Ascending aorta (tissue), 2 donors: ENCODE data around the gene CAMK1D. TPM values are rescaled to one million over a fixed set of nuclear protein-coding genes. Genes with fewer than 3 reads are reported as not detected.
A peak's percentile ranks its signal among the peaks of the same experiment; 100 is the strongest.

Source experiments
- DNase-seq, 2 donors: peaks; one replicate each; pipeline ENCODE4 v3.0.0-alpha.2; 2019; ENCODE audit warnings: low spot score in 2 of 2
- H3K27ac ChIP-seq, 2 donors: fragments of 200-600 bp; sonication (generic); one replicate each; pipeline ENCODE4 v1.5.1; 2016 to 2017; ENCODE audit warnings: mild to moderate bottlenecking in 1 of 2
- H3K27me3 ChIP-seq: fragments of 200-600 bp; sonication (generic); one replicate; pipeline ENCODE4 v1.5.1; 2017
- H3K36me3 ChIP-seq, 2 donors: fragments of 200-600 bp; sonication (generic); one replicate each; pipeline ENCODE4 v1.5.1; 2016
- H3K4me1 ChIP-seq, 2 donors: fragments of 200-600 bp; sonication (generic); one replicate each; pipeline ENCODE4 v1.5.1; 2016 to 2017; ENCODE audit warnings: mild to moderate bottlenecking in 1 of 2
- H3K4me3 ChIP-seq, 2 donors: fragments of 200-600 bp; sonication (generic); one replicate each; pipeline ENCODE4 v1.5.1; 2016 to 2017; ENCODE audit warnings: mild to moderate bottlenecking in 1 of 2
- H3K9me3 ChIP-seq, 2 donors: fragments of 200-600 bp; sonication (generic); one replicate each; pipeline ENCODE4 v1.5.1; 2016
- CTCF ChIP-seq, 3 experiments: fragments of 200-600 bp in 2 of 3; fragments of 450-650 bp in 1 of 3; sonication (generic) in 2 of 3; IDR thresholded peaks; one replicate each; pipeline ENCODE4 v1.5.1; 2016 to 2019; ENCODE audit warnings: antibody characterized with exemption in 3 of 3, mild to moderate bottlenecking in 1 of 3, moderate library complexity in 1 of 3
- intact Hi-C: fragments of 100-400 bp; cut with DNase I; formaldehyde crosslinking; loops from one replicate; pipeline ENCODE4 v1.15.1; 2023
- total RNA-seq: library from RNA; depleted of rRNA; stranded (reverse); fragments of >200 nt; gene quantifications from one replicate; pipeline ENCODE4 v1.1.0, GENCODE V29; 2016

Gene CAMK1D
- total RNA-seq, 1 donor from 2014 or later, result 4.2 TPM

- no peak overlapping the region for H3K27ac ChIP-seq
- no peak for DNase-seq
- no peaks in the 10 kb centered on the region for H3K36me3 ChIP-seq
- no peak for TF ChIP-seq CTCF (IDR thresholded peaks at IDR 0.05)
- H3K27me3 ChIP-seq, result no peaks in the 10 kb centered on the region
- no peak overlapping the region for H3K4me3 ChIP-seq
- H3K9me3 ChIP-seq, result no peaks in the 10 kb centered on the region
- intact Hi-C loops, result no loop called here
- H3K4me1 ChIP-seq, result no peaks in the 10 kb centered on the region
Observed at GRCh38 chr10:12832096-12832495, 482.7 kb downstream of the CAMK1D start.

- no peak for DNase-seq
- TF ChIP-seq CTCF (IDR thresholded peaks at IDR 0.05), result no peak
Observed at GRCh38 chr10:12833451-12833850, 484.1 kb downstream of the CAMK1D start.

GRCh38 chr10:12834116-12834665 is 484.8 kb downstream of the CAMK1D start:
- intact Hi-C loops, result no loop called here
- Histone ChIP-seq H3K4me1 (no peaks in the 10 kb centered on the region), H3K9me3 (no peaks in the 10 kb centered on the region), H3K4me3 (no peak overlapping the region), H3K27me3 (no peaks in the 10 kb centered on the region), H3K36me3 (no peaks in the 10 kb centered on the region), H3K27ac (no peak overlapping the region)
- TF ChIP-seq CTCF (IDR thresholded peaks at IDR 0.05), result no peak
- DNase-seq, result no peak

More at GRCh38 chr10:12833451-12833850, 484.1 kb downstream of the CAMK1D start:
- intact Hi-C loops, result no loop called here
- no peaks in the 10 kb centered on the region for H3K36me3 ChIP-seq
- no peaks in the 10 kb centered on the region for H3K9me3 ChIP-seq
- no peaks in the 10 kb centered on the region for H3K27me3 ChIP-seq
- no peaks in the 10 kb centered on the region for H3K4me1 ChIP-seq
- H3K27ac ChIP-seq, result no peak overlapping the region
- H3K4me3 ChIP-seq, result no peak overlapping the region

- no peaks in the 10 kb centered on the region for H3K36me3 ChIP-seq
- TF ChIP-seq CTCF (IDR thresholded peaks at IDR 0.05), result no peak
Observed at GRCh38 chr10:12834721-12835120, 485.4 kb downstream of the CAMK1D start.

GRCh38 chr10:12835709-12836108 is 486.4 kb downstream of the CAMK1D start:
- intact Hi-C loops, result no loop called here
- Histone ChIP-seq H3K9me3 (no peaks in the 10 kb centered on the region), H3K27me3 (no peaks in the 10 kb centered on the region), H3K4me3 (no peak overlapping the region), H3K36me3 (no peaks in the 10 kb centered on the region), H3K27ac (no peak overlapping the region), H3K4me1 (no peaks in the 10 kb centered on the region)
- TF ChIP-seq CTCF (IDR thresholded peaks at IDR 0.05), result no peak
- DNase-seq, result peak in 1 of 2 donors; percentile 8

More at GRCh38 chr10:12834721-12835120, 485.4 kb downstream of the CAMK1D start:
- no peaks in the 10 kb centered on the region for H3K4me1 ChIP-seq
- no peak overlapping the region for H3K4me3 ChIP-seq
- no peak for DNase-seq
- H3K27me3 ChIP-seq, result no peaks in the 10 kb centered on the region
- no peaks in the 10 kb centered on the region for H3K9me3 ChIP-seq
- intact Hi-C loops, result no loop called here
- H3K27ac ChIP-seq, result no peak overlapping the region

GRCh38 chr10:12838366-12838765 is 489.0 kb downstream of the CAMK1D start:
- Histone ChIP-seq H3K36me3 (no peaks in the 10 kb centered on the region), H3K4me1 (no peaks in the 10 kb centered on the region), H3K27ac (no peak overlapping the region), H3K9me3 (no peaks in the 10 kb centered on the region), H3K27me3 (no peaks in the 10 kb centered on the region), H3K4me3 (no peak overlapping the region)
- no peak for DNase-seq
- intact Hi-C loops, result no loop called here
- TF ChIP-seq CTCF (IDR thresholded peaks at IDR 0.05), result no peak
